Activated T-helper 2 cell treated with anti-CD3 and anti-CD28 coated beads, Interferon-gamma antibody, Interleukin-2, Interleukin-4, amounts not matched to agents 10 μg/mL and 5 μg/mL and 100 μg/mL, durations not matched to agents 14 hours and 24 hours and 36 hours (primary cell): ENCODE data around the gene TMEM143. TPM values are rescaled to one million over a fixed set of nuclear protein-coding genes. Genes with fewer than 3 reads are reported as not detected.
"Not testable (repeated sequence)": the region's sequence is repeated elsewhere in the genome, so short reads cannot be mapped to it uniquely, and the experiment has no call there.

Experiments
- DNase-seq: peaks from one replicate; pipeline ENCODE4 v3.0.0; 2021; ENCODE audit warnings: low spot score
- H3K27ac Mint-ChIP-seq: one replicate; pipeline ENCODE4 v1.8.0; 2021; ENCODE audit warnings: mixed read lengths
- H3K27me3 Mint-ChIP-seq: one replicate; pipeline ENCODE4 v1.8.0; 2021; ENCODE audit warnings: low read depth, mixed read lengths
- H3K36me3 Mint-ChIP-seq: one replicate; pipeline ENCODE4 v1.8.0; 2021; ENCODE audit warnings: low read depth, mixed read lengths
- H3K4me1 Mint-ChIP-seq: one replicate; pipeline ENCODE4 v1.8.0; 2021; ENCODE audit warnings: low read depth, mixed read lengths
- H3K4me3 Mint-ChIP-seq: one replicate; pipeline ENCODE4 v1.8.0; 2021; ENCODE audit warnings: low read depth, mild to moderate bottlenecking, moderate library complexity, mixed read lengths
- H3K9me3 Mint-ChIP-seq: one replicate; pipeline ENCODE4 v1.8.0; 2021; ENCODE audit warnings: mixed read lengths
- intact Hi-C: fragments of 100-400 bp; cut with micrococcal nuclease; formaldehyde crosslinking; loops from one replicate; pipeline ENCODE4 v1.15.1; 2023
- total RNA-seq: library from RNA; stranded (reverse); gene quantifications from 2 replicates; pipeline ENCODE4 v1.2.3, GENCODE V29; 2022

TMEM143 gene
- total RNA-seq, 1 donor from 2014 or later = 12.8 TPM

GRCh38 chr19:48395499-48395898, 31.8 kb upstream of the TMEM143 start:
- H3K4me3 Mint-ChIP-seq = no peak overlapping the region
- no peak for DNase-seq
- no peak overlapping the region for H3K27ac Mint-ChIP-seq
- peaks cover 4% of the 10 kb centered on the region for H3K9me3 Mint-ChIP-seq
- peaks cover 49% of the 10 kb centered on the region for H3K27me3 Mint-ChIP-seq
- H3K4me1 Mint-ChIP-seq = peaks cover 29% of the 10 kb centered on the region
- intact Hi-C loops = loop anchor here (5.0 kb wide), 2 partner anchors 52 to 63 kb away; partner anchors contain the start of gene GRWD1
- no peaks in the 10 kb centered on the region for H3K36me3 Mint-ChIP-seq

GRCh38 chr19:48395170-48395455, 31.4 kb upstream of the TMEM143 start:
- intact Hi-C loops = loop anchor here (5.0 kb wide), 2 partner anchors 52 to 63 kb away; partner anchors contain the start of gene GRWD1
- Mint-ChIP-seq H3K27me3 (peaks cover 49% of the 10 kb centered on the region), H3K4me1 (peaks cover 28% of the 10 kb centered on the region)

GRCh38 chr19:48394331-48395169, 30.8 kb upstream of the TMEM143 start:
- Mint-ChIP-seq H3K27me3 (peaks cover 49% of the 10 kb centered on the region), H3K4me3 (no peak overlapping the region), H3K4me1 (peaks cover 28% of the 10 kb centered on the region), H3K36me3 (no peaks in the 10 kb centered on the region), H3K27ac (no peak overlapping the region), H3K9me3 (peaks cover 3% of the 10 kb centered on the region)
- intact Hi-C loops = loop anchor here (5.0 kb wide), 2 partner anchors 53 to 62 kb away; partner anchors contain the start of gene GRWD1
- no peak for DNase-seq

More at GRCh38 chr19:48395170-48395455, 31.4 kb upstream of the TMEM143 start:
- Mint-ChIP-seq H3K4me3 (no peak overlapping the region), H3K27ac (no peak overlapping the region), H3K36me3 (no peaks in the 10 kb centered on the region), H3K9me3 (peaks cover 4% of the 10 kb centered on the region)
- no peak for DNase-seq

GRCh38 chr19:48393559-48394330, 30.0 kb upstream of the TMEM143 start, which contains the start of gene GRIN2D:
Gene GRIN2D, plus strand, starts transcription at chr19:48393668. Its CDS starts 4,725 bp downstream, at chr19:48398393.
- H3K36me3 Mint-ChIP-seq = peaks cover under 1% of the 10 kb centered on the region
- H3K4me1 Mint-ChIP-seq = peaks cover 22% of the 10 kb centered on the region
- peaks cover 49% of the 10 kb centered on the region for H3K27me3 Mint-ChIP-seq
- no peak within 1 kb of the TSS for H3K27ac Mint-ChIP-seq
- DNase-seq = no peak
- H3K4me3 Mint-ChIP-seq = peak within 1 kb of the TSS; percentile 35
- intact Hi-C loops = no loop called here
- no peaks in the 10 kb centered on the region for H3K9me3 Mint-ChIP-seq

GRCh38 chr19:48392860-48393558, 29.3 kb upstream of the TMEM143 start:
- intact Hi-C loops = no loop called here
- peaks cover 48% of the 10 kb centered on the region for H3K27me3 Mint-ChIP-seq
- no peak overlapping the region for H3K4me3 Mint-ChIP-seq
- no peaks in the 10 kb centered on the region for H3K9me3 Mint-ChIP-seq
- peaks cover 8% of the 10 kb centered on the region for H3K36me3 Mint-ChIP-seq
- H3K27ac Mint-ChIP-seq = no peak overlapping the region
- H3K4me1 Mint-ChIP-seq = peaks cover 25% of the 10 kb centered on the region
- DNase-seq = no peak

- DNase-seq = not testable (repeated sequence)
Measured at GRCh38 chr19:48392006-48392344, 28.2 kb upstream of the TMEM143 start.

GRCh38 chr19:48391100-48392005, 27.6 kb upstream of the TMEM143 start, which contains the start of gene KDELR1:
Gene KDELR1, minus strand, starts transcription at chr19:48391551. Its CDS starts 193 bp downstream, at chr19:48391358.
- H3K27me3 Mint-ChIP-seq = peaks cover 35% of the 10 kb centered on the region
- peak; percentile 69 for DNase-seq
- H3K9me3 Mint-ChIP-seq = no peaks in the 10 kb centered on the region
- peaks cover 19% of the 10 kb centered on the region for H3K36me3 Mint-ChIP-seq
- intact Hi-C loops = loop anchor here (1.0 kb wide), 1 partner anchor 27 kb away; the partner anchor contains the start of gene SYNGR4
- H3K27ac Mint-ChIP-seq = peak within 1 kb of the TSS; percentile 97
- peak within 1 kb of the TSS; percentile 99 for H3K4me3 Mint-ChIP-seq
- peaks cover 16% of the 10 kb centered on the region for H3K4me1 Mint-ChIP-seq

More at GRCh38 chr19:48392006-48392344, 28.2 kb upstream of the TMEM143 start:
- H3K27ac Mint-ChIP-seq, intact Hi-C loops, H3K9me3 Mint-ChIP-seq: not testable (repeated sequence)
- peaks cover 16% of the 10 kb centered on the region for H3K4me1 Mint-ChIP-seq
- peaks cover 17% of the 10 kb centered on the region for H3K36me3 Mint-ChIP-seq
- peak overlapping the region; percentile 99 for H3K4me3 Mint-ChIP-seq
- peaks cover 39% of the 10 kb centered on the region for H3K27me3 Mint-ChIP-seq

- Mint-ChIP-seq H3K4me3 (peak overlapping the region; percentile 99), H3K9me3 (no peaks in the 10 kb centered on the region), H3K36me3 (peaks cover 24% of the 10 kb centered on the region), H3K4me1 (peaks cover 14% of the 10 kb centered on the region), H3K27ac (peak overlapping the region; percentile 97), H3K27me3 (peaks cover 26% of the 10 kb centered on the region)
- DNase-seq = peak; percentile 55
- intact Hi-C loops = loop anchor here (1.0 kb wide), 1 partner anchor 26 kb away; the partner anchor contains the start of gene SYNGR4
Measured at GRCh38 chr19:48390188-48391099, 26.7 kb upstream of the TMEM143 start.

- Mint-ChIP-seq H3K4me3 (no peak overlapping the region), H3K9me3 (no peaks in the 10 kb centered on the region), H3K27ac (no peak overlapping the region), H3K36me3 (peaks cover 46% of the 10 kb centered on the region), H3K27me3 (peaks cover 4% of the 10 kb centered on the region), H3K4me1 (peaks cover 9% of the 10 kb centered on the region)
- intact Hi-C loops = no loop called here
- DNase-seq = no peak
Measured at GRCh38 chr19:48386981-48387380, 23.2 kb upstream of the TMEM143 start.

- Mint-ChIP-seq H3K27me3 (no peaks in the 10 kb centered on the region), H3K36me3 (peaks cover 52% of the 10 kb centered on the region), H3K4me3 (no peak overlapping the region), H3K9me3 (no peaks in the 10 kb centered on the region), H3K4me1 (peaks cover 6% of the 10 kb centered on the region), H3K27ac (no peak overlapping the region)
- no peak for DNase-seq
- intact Hi-C loops = no loop called here
Measured at GRCh38 chr19:48385461-48386087, 21.8 kb upstream of the TMEM143 start.
